M059J (cell line): Measurements from ENCODE around the gene ATF5. TPM values are rescaled to one million over a fixed set of nuclear protein-coding genes. Genes with fewer than 3 reads are reported as not detected.
"Not testable (repeated sequence)": the region's sequence is repeated elsewhere in the genome, so short reads cannot be mapped to it uniquely, and the experiment has no call there.

Experiments
- DNase-seq: peaks from one replicate; pipeline ENCODE4 v3.0.0-alpha.2; 2012; ENCODE audit warnings: low read depth
- total RNA-seq: library from RNA; depleted of rRNA; stranded (reverse); fragments of >200 nt; shearing (Covaris generic); gene quantifications from 2 replicates; pipeline ENCODE4 v1.2.3, GENCODE V29; 2014

The ATF5 gene
- total RNA-seq, 1 experiment from 2014 or later, result 20.5 TPM

- DNase-seq, result no peak
Measured at GRCh38 chr19:49923055-49924003, 5.7 kb upstream of the ATF5 start.

DNA sequence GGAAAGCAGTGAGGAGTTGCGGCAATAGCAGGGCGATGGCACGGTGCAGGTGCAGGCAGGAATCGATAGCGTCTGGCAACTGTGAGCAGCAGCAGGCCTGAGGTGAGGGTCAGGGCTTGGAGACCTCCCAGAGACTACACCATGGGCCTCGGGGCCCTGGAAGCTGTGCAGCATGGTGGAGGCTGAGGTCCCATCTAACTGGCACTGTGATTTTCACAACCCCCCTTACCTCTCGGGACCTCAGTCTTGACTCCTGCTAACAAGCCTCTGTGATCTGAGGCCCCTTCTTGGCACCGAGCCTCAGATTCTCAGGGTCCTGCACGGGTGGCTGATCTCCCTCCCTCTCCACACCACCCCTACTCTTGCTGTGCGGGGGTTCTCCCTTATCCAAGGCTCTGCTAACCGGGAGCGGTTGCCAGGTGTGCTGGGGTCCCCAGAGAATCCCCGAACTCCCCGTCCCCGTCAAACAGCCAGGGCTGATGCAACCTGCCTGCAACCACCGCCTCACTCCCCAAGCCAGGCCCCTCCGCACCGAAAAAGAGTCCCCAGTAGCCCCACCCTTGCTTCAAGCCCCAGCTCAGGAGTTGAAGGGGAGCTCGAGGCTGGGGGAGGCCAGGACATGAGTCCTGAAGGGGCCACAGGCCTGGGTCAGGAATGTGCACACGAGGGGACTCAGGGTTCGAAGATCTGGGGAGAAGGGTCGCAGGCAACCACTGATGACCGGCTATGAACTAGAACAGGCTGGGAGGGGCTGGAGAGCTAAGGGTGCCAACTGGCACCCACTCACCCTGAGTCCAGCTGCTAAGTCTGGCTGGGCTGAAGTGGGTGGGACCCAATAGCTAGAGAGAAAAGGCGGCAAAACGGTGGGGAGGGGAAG lies 4.8 kb upstream of the ATF5 start:
- DNase-seq, result no peak

DNA sequence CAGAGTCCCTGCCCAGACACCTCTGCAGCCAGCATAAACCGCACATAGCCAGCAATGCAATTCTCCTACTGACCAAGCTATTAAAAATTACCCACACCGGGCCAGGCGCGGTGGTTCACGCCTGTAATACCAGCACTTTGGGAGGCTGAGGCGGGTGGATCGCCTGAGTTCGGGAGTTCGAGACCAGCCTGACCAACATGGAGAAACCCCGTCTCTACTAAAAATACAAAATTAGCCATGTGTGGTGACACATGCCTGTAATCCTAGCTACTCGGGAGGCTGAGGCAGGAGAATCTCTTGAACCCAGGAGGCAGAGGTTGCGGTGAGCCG lies 4.2 kb upstream of the ATF5 start:
- not testable (repeated sequence) for DNase-seq

GRCh38 chr19:49925486-49925885 lies 3.5 kb upstream of the ATF5 start:
- no peak for DNase-seq

DNA sequence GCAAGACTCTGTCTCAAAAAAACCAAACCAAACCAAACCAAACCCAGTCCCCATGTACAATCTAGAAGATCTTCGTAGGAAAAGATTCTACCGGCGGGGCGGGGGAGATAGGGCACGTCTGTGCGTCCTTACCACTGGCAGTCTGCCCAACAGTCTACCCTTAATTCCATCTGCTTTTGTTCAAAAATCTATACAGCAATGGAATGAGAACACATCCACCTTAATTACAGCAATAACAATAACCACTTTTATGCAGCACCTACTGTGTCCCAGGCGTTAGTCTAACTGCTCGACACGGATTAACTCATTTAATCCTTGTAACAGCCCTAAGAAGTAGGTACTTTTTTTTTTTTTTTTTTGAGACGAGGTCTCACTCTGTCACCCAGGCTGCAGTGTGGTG lies 2.5 kb upstream of the ATF5 start:
- no peak for DNase-seq

GRCh38 chr19:49927526-49928264 lies 1.3 kb upstream of the ATF5 start:
- no peak for DNase-seq

GRCh38 chr19:49929611-49930482 lies 842 bp downstream of the ATF5 start:
- DNase-seq, result peak; percentile 90

DNA sequence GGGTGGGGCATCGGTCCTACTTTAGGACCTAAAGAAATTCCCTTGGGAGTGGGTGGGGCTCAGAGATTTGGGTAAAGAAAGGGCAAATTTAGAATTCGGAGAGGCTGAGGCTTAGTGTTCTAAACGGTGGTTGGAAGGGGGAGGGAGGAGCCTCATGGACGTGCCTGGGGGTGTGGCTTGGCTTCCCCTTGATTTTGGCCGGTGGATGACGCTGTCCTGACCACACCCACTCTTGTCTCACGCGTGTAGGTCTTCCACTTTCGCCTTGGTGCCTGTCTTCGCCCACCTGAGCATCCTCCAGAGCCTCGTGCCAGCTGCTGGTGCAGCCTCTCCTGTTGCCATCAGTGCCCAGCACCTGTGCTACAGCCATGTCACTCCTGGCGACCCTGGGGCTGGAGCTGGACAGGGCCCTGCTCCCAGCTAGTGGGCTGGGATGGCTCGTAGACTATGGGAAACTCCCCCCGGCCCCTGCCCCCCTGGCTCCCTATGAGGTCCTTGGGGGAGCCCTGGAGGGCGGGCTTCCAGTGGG lies 1.5 kb downstream of the ATF5 start:
- DNase-seq, result no peak

DNA sequence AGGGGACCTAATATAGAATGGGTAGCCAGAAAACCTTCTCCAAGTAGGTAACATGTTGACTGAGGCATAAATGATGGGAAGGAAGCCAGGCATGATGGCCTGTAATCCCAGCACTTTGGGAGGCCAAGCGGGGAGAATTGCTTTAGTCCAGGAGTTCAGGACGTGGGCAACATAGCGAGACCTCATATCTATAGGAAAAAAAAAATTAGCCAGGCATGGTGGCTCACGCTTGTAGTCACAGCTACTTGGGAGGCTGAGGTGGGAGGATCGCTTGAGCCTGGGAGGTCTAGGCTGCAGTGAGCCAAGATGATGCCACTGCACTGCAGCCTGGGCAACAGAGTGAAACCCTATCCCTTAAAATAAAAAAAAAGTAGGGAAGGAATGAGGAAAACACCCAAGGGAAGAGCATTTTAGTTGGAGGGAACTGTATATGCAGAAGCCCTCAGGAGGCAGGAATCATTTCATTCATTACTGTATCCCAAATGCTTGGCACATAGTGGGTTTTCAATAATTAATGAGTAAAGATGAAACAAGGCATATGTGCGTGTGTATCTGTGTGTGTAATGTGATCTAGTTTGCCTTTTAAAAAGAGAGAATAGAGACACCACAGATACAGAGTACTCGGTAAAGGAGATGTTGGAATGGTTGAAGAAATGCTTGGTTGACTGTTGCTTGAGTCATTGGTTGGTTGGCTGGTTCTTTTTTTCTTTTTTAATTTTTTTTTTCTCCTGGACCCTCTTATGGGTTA lies 2.5 kb downstream of the ATF5 start:
- no peak for DNase-seq

- no peak for DNase-seq
Measured at GRCh38 chr19:49932041-49932451, 3.0 kb downstream of the ATF5 start.

DNA sequence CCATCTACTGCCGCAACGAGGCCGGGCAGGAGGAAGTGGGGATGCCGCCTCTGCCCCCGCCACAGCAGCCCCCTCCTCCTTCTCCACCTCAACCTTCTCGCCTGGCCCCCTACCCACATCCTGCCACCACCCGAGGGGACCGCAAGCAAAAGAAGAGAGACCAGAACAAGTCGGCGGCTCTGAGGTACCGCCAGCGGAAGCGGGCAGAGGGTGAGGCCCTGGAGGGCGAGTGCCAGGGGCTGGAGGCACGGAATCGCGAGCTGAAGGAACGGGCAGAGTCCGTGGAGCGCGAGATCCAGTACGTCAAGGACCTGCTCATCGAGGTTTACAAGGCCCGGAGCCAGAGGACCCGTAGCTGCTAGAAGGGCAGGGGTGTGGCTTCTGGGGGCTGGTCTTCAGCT lies 3.7 kb downstream of the ATF5 start:
- DNase-seq, result no peak

DNA sequence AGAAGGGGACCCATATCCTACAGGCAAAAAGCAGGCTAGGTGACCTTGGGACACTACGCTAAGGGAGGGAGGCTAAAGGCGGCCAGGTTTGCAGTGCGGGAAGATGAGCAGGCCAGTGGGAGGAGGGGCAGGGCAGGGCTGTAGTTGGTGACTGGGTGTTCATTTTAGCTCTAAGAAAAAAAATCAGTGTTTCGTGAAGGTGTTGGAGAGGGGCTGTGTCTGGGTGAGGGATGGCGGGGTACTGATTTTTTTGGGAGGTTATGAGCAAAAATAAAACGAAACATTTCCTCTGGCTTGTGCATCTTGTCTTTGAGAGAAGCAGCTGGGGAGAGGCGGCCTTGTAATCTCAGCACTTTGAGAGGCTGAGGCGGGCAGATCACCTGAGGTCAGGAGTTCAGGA lies 4.6 kb downstream of the ATF5 start:
- DNase-seq, result no peak

DNA sequence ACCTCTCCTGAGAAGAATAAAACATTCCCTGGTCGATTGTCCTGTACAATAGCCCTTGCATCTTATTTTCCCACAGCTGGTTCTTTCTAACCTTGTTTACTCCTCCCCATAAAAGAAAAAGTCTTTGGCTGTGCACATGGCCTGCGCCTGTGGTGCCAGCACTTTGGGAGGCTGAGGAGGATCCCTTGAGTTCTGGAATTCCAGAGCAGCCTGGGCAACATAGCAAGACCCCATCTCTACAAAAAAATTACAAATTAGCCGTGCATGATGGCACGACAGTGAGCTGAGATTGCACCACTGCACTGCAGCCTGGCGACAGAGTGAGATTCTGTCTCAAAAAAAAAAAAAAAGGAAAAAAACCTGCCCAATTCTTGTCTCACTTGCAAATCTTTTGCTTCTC lies 7.5 kb downstream of the ATF5 start:
- DNase-seq, result no peak

GRCh38 chr19:49937750-49938381 lies 8.9 kb downstream of the ATF5 start:
- peak; percentile 70 for DNase-seq

DNA sequence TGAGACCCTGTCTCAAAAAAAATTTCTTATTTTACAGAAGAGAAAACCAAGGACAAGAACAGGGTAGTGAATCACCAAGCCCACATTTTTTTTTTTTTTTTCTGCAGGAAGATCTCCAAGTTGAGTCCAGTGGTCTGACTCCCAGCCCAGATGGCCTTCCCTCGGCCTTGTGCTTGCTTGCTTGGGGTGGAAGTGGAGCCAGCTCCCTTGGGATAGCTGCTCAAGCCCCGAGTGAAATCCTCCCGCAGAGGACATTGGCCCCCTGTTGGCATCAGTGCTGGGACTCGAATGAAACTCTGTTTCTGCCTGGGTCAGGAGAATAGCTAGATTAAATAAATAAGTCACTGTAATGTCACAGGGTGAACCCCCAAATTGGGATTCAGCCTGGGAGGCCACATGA lies 9.7 kb downstream of the ATF5 start:
- DNase-seq, result no peak

DNA sequence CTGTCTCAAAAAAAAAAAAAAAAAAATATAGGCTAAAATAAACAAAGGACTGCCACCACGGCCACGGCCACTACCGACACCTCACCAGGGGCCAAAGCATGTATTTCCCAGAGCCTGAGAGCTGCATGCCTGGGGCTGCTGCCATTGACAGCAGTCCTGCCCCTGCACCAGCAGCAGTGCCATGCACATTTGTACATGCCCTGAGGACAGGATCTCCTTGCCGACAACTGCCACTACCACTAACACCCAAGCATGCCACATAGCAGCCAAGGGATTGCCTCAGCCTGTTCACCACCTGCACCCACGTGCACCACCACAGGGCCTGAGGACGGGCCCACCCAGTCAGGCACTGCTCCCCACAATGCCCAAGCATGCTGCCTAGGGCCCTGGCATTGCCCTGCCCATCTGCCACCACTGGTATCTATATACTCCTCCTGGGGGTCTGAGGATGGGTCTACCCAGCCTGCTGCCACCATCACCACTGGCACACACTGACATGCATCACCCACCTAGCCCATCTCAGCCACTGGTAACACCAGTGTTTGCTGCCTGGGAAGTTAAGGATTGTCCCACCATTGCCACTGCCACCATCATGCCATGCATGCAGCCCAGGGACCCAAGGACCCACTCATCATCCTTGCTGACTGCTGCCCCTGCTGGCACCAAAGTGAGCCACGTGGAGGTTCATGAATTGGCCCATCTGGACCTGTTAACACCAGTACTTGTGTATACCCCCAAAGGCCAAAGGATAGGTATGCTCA lies 10.9 kb downstream of the ATF5 start:
- no peak for DNase-seq

- DNase-seq, result no peak
Measured at GRCh38 chr19:49940482-49940791, 11.4 kb downstream of the ATF5 start.

DNA sequence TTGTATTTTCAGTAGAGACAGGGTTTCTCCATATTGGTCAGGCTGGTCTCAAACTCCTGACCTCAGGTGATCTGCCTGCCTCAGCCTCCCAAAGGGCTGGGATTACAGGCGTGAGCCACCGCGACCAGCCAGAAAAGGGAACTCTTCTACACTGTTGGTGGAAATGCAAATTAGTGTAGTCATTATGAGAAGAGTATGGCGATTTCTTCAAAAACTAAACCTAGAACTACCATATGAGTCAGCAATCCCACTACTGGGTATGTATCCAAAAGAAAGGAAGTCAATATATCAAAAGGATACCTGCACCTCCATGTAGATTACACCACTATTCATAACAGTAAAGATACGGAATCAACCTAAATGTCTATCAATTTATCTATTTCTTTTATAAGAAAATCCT lies 15.6 kb downstream of the ATF5 start:
- DNase-seq, result not testable (repeated sequence)

- DNase-seq, result no peak
Measured at GRCh38 chr19:49946415-49946814, 17.4 kb downstream of the ATF5 start.
